CD4-positive, alpha-beta T cell (primary cell): ENCODE data around the gene ARPC5. TPM values are rescaled to one million over a fixed set of nuclear protein-coding genes. Genes with fewer than 3 reads are reported as not detected.

Experiments
- ATAC-seq: fragments of 200-7000 bp; cut with Tn5 transposase; one replicate; pipeline ENCODE4 v1.10.0; 2022; ENCODE audit warnings: mild to moderate bottlenecking; ENCODE audit not compliant: poor library complexity
- CTCF ChIA-PET: fragments of 350-600 bp; sonication (Branson Sonifier 250); formaldehyde crosslinking; loops from one replicate; lab custom pipeline; 2021; ENCODE audit warnings: antibody characterized with exemption, inconsistent platforms; lab: Charles Lee
- POLR2A ChIA-PET: fragments of 350-600 bp; sonication (Branson Sonifier 250); formaldehyde crosslinking; loops from one replicate; lab custom pipeline; 2021; ENCODE audit warnings: antibody characterized with exemption, inconsistent platforms; lab: Charles Lee
- DNase-seq, 14 experiments: peaks; one replicate each; pipeline ENCODE4 v3.0.0-alpha.2; 2013 to 2020; ENCODE audit warnings: mixed read lengths in 2 of 14
- H3K27ac ChIP-seq, 2 donors: one replicate each; pipeline versions ENCODE4 v1.5.1 to v1.7.0; 2013; ENCODE audit warnings: low read length in 2 of 2, low read depth in 1 of 2, mild to moderate bottlenecking in 1 of 2
- H3K27me3 ChIP-seq, 2 experiments: 1 replicate in 1 of 2; 2 replicates in 1 of 2; pipeline versions ENCODE4 v1.6.1 to v1.7.0; 2013; ENCODE audit warnings: low read length in 2 of 2, control low read depth in 1 of 2, mild to moderate bottlenecking in 1 of 2, moderate library complexity in 1 of 2; ENCODE audit not compliant: insufficient read depth in 2 of 2, control insufficient read depth in 1 of 2
- H3K36me3 ChIP-seq: one replicate; pipeline ENCODE4 v1.6.1; 2013; ENCODE audit warnings: low read length, control low read depth; ENCODE audit not compliant: insufficient read depth
- H3K4me1 ChIP-seq: one replicate; pipeline ENCODE4 v1.6.1; 2013; ENCODE audit warnings: low read length, control low read depth; ENCODE audit not compliant: insufficient read depth
- H3K4me3 ChIP-seq: one replicate; pipeline ENCODE4 v1.5.1; 2013; ENCODE audit warnings: mild to moderate bottlenecking, low read length, moderate library complexity
- H3K9me3 ChIP-seq, 2 experiments: 1 replicate in 1 of 2; 2 replicates in 1 of 2; pipeline versions ENCODE4 v1.6.1 to v1.7.0; 2013; ENCODE audit warnings: low read length in 2 of 2, mild to moderate bottlenecking in 2 of 2, control low read depth in 1 of 2, moderate library complexity in 1 of 2; ENCODE audit not compliant: control insufficient read depth in 1 of 2, insufficient read depth in 1 of 2
- H3K27ac Mint-ChIP-seq: one replicate; pipeline ENCODE4 v1.8.0; 2020; ENCODE audit warnings: mixed read lengths
- H3K27me3 Mint-ChIP-seq: one replicate; pipeline ENCODE4 v1.8.0; 2021; ENCODE audit warnings: mixed read lengths
- H3K36me3 Mint-ChIP-seq: one replicate; pipeline ENCODE4 v1.8.0; 2021; ENCODE audit warnings: low read depth, mixed read lengths
- H3K4me1 Mint-ChIP-seq: one replicate; pipeline ENCODE4 v1.8.0; 2021; ENCODE audit warnings: low read depth, mixed read lengths
- H3K4me3 Mint-ChIP-seq: one replicate; pipeline ENCODE4 v1.8.0; 2020; ENCODE audit warnings: mild to moderate bottlenecking, mixed read lengths
- H3K9me3 Mint-ChIP-seq: one replicate; pipeline ENCODE4 v1.8.0; 2020; ENCODE audit warnings: mixed read lengths
- intact Hi-C, 2 experiments: fragments of 100-400 bp; cut with DNase I in 1 of 2; cut with micrococcal nuclease in 1 of 2; formaldehyde crosslinking; loops; one replicate each; pipeline versions ENCODE4 v1.15.1 to v1.9.0; 2023 to 2025; cut with DNase I, micrococcal nuclease
- total RNA-seq, 174 experiments: library from RNA in 2 of 174; stranded (reverse) in 2 of 174; gene quantifications; one replicate each; pipeline ENCODE4 v1.2.3 and lab custom pipeline; 2021 to 2026
- TF ChIP-seq, protein P1 (sequence below): fragments of 200-600 bp; IDR thresholded peaks from one replicate; pipeline ENCODE4 v1.8.0; 2022; ENCODE audit warnings: antibody characterized with exemption, mild to moderate bottlenecking

The ARPC5 gene
- total RNA-seq, 2 experiments from 2014 or later: 21.4 to 23.0 TPM

- no peak overlapping the region for H3K4me3 Mint-ChIP-seq
- H3K27me3 ChIP-seq: no peaks in the 10 kb centered on the region
- ChIA-PET POLR2A (interaction anchor here (1.0 to 2.6 kb wide), 3 partner anchors 19 to 262 kb away, joined by 4 to 10 read pairs (median 6); no protein-coding TSS in a partner anchor), CTCF (interaction anchor here (3.5 to 4.4 kb wide), 2 partner anchors 32 to 262 kb away, joined by 16 to 57 read pairs; no protein-coding TSS in a partner anchor)
- H3K27ac Mint-ChIP-seq: peak overlapping the region; percentile 74
- H3K4me3 ChIP-seq: no peak overlapping the region
- intact Hi-C loops: loop anchor here (2.0 to 5.0 kb wide), 2 partner anchors 17 to 34 kb away; no protein-coding TSS in a partner anchor
- no peaks in the 10 kb centered on the region for H3K27me3 Mint-ChIP-seq
- TF ChIP-seq, protein P1, sequence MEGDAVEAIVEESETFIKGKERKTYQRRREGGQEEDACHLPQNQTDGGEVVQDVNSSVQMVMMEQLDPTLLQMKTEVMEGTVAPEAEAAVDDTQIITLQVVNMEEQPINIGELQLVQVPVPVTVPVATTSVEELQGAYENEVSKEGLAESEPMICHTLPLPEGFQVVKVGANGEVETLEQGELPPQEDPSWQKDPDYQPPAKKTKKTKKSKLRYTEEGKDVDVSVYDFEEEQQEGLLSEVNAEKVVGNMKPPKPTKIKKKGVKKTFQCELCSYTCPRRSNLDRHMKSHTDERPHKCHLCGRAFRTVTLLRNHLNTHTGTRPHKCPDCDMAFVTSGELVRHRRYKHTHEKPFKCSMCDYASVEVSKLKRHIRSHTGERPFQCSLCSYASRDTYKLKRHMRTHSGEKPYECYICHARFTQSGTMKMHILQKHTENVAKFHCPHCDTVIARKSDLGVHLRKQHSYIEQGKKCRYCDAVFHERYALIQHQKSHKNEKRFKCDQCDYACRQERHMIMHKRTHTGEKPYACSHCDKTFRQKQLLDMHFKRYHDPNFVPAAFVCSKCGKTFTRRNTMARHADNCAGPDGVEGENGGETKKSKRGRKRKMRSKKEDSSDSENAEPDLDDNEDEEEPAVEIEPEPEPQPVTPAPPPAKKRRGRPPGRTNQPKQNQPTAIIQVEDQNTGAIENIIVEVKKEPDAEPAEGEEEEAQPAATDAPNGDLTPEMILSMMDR: no peak
- DNase-seq (no peak), ATAC-seq (no peak)
- H3K36me3 ChIP-seq: no peaks in the 10 kb centered on the region
- no peak overlapping the region for H3K27ac ChIP-seq
- H3K4me1 Mint-ChIP-seq: peaks cover 40% of the 10 kb centered on the region
- H3K9me3 Mint-ChIP-seq: no peaks in the 10 kb centered on the region
- no peaks in the 10 kb centered on the region for H3K9me3 ChIP-seq
- no peaks in the 10 kb centered on the region for H3K36me3 Mint-ChIP-seq
- peaks cover 28% of the 10 kb centered on the region for H3K4me1 ChIP-seq
Measured at GRCh38 chr1:183653462-183653794, 17.8 kb upstream of the ARPC5 start.

- Histone ChIP-seq H3K27me3 (no peaks in the 10 kb centered on the region), H3K27ac (peak within 1 kb of the TSS; percentile 16 to 44), H3K4me3 (no peak within 1 kb of the TSS), H3K9me3 (no peaks in the 10 kb centered on the region), H3K36me3 (no peaks in the 10 kb centered on the region), H3K4me1 (peaks cover 28% of the 10 kb centered on the region)
- DNase-seq: peak in 4 of 14 experiments; percentile 19 to 52 (median 42)
- Mint-ChIP-seq H3K27ac (peak within 1 kb of the TSS; percentile 74), H3K4me3 (peak within 1 kb of the TSS; percentile 55), H3K4me1 (peaks cover 40% of the 10 kb centered on the region), H3K27me3 (no peaks in the 10 kb centered on the region), H3K9me3 (no peaks in the 10 kb centered on the region), H3K36me3 (no peaks in the 10 kb centered on the region)
- TF ChIP-seq, protein P1: no peak
- peak; percentile 51 for ATAC-seq
- intact Hi-C loops: loop anchor here (2.0 to 5.0 kb wide), 2 partner anchors 16 to 34 kb away; no protein-coding TSS in a partner anchor
- POLR2A ChIA-PET: interaction anchor here (2.0 to 2.6 kb wide), 2 partner anchors 19 to 263 kb away, joined by 6 to 10 read pairs; no protein-coding TSS in a partner anchor
- CTCF ChIA-PET: interaction anchor here (0.6 to 4.4 kb wide), 4 partner anchors 19 to 263 kb away, joined by 3 to 57 read pairs (median 10); no protein-coding TSS in a partner anchor
Measured at GRCh38 chr1:183652547-183653461, 17.2 kb upstream of the ARPC5 start, which contains the start of gene APOBEC4. Gene APOBEC4 (minus strand): TSS chr1:183653316. CDS start chr1:183648781, 4,535 bp downstream.

DNA sequence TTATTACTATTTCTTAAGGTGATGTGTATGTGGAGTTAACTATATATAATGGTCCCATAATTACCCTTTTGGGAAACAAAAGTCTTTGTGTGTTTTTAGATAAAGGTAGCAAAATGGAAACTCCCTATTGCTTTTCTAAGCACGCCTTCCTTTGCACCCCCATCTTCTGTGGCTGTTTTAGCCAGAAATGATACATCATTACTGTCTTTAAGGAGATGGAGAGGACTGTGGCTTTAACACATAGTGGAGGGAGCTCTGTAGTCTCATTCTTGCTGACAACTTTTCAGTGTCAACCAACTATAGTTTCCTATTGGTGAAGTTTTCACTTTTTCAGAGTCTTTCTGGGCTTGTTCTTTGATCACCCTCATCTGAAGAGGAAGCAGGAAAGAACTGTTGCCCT is 16.5 kb upstream of the ARPC5 start:
- Histone ChIP-seq H3K4me1 (peaks cover 28% of the 10 kb centered on the region), H3K9me3 (no peaks in the 10 kb centered on the region), H3K36me3 (no peaks in the 10 kb centered on the region), H3K27ac (peak overlapping the region in 1 of 2 donors; percentile 44), H3K27me3 (no peaks in the 10 kb centered on the region), H3K4me3 (no peak overlapping the region)
- intact Hi-C loops: loop anchor here (2.0 to 5.0 kb wide), 2 partner anchors 15 to 35 kb away; no protein-coding TSS in a partner anchor
- DNase-seq (peak in 3 of 14 experiments; percentile 18 to 53 (median 52)), ATAC-seq (peak; percentile 66)
- H3K27me3 Mint-ChIP-seq: no peaks in the 10 kb centered on the region
- ChIA-PET POLR2A (interaction anchor here (2.0 to 2.6 kb wide), 2 partner anchors 18 to 264 kb away, joined by 6 to 10 read pairs; no protein-coding TSS in a partner anchor), CTCF (interaction anchor here (0.6 to 4.4 kb wide), 4 partner anchors 19 to 264 kb away, joined by 3 to 57 read pairs (median 10); no protein-coding TSS in a partner anchor)
- TF ChIP-seq, protein P1: no peak
- H3K4me3 Mint-ChIP-seq: peak overlapping the region; percentile 44
- no peaks in the 10 kb centered on the region for H3K36me3 Mint-ChIP-seq
- H3K9me3 Mint-ChIP-seq: no peaks in the 10 kb centered on the region
- H3K4me1 Mint-ChIP-seq: peaks cover 40% of the 10 kb centered on the region
- H3K27ac Mint-ChIP-seq: peak overlapping the region; percentile 74
